ENCODE results near the gene PTPRN2.
"Not testable (repeated sequence)": the region's sequence is repeated elsewhere in the genome, so short reads cannot be mapped to it uniquely, and the experiment has no call there.

The PTPRN2 gene

DNA sequence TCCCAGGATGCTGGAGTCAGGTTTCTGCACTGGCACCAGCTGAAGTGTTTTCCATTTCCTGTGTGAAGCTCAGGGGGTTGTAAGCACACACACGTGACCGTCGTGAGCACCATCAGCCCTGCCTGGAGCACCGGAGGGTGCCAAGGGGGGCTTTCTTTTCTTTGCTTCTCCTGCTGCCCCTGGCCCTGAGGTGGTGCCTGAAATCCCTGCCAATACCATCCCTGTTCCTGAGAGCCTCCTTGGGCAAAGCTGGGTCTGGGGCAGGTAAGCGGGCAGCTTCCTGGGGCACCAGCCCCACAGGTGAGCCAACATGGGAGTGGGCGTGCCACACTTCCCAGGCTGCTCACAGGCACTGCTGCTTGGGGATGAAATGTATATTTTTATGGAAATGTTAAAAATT, 657.2 kb downstream of the PTPRN2 start:
- DNase-seq, result peak in 2 of 3 experiments; percentile 46 to 74

- DNase-seq, result no peak
Observed at GRCh38 chr7:157929671-157930070, 658.0 kb downstream of the PTPRN2 start.

DNA sequence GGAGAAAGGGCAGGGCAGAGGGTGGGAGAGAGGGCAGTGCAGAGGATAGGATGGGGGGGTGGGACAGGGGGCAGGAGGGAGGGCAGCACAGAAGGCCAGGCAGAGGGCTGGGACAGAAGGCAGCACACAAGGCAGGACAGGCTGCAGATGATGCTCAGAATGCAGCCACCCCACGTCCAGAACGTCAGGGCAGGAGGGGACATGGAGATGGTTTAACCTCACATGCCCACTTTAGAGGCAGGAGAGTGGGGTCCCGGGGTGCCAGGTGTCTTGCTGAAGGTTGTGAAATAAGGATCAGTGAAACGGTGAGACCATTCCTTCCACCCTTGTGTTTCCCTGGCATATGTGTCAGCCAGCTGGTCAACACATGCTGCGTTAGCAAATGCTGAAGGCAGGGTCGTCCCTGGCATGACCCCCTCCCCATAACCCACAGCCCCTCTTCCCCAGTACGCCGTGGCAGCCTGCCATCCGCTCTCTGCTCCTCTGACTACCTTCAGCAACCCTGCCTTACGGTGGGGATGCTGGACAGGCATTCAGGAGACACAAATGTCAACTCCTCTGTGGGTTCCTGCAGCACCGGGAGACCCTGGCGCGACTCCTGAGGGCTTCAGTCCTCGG, 658.7 kb downstream of the PTPRN2 start:
- DNase-seq, result no peak

- DNase-seq, result no peak
Observed at GRCh38 chr7:157928171-157928794, 659.3 kb downstream of the PTPRN2 start.

- DNase-seq, result no peak
Observed at GRCh38 chr7:157927313-157927925, 660.2 kb downstream of the PTPRN2 start.

- DNase-seq, result no peak
Observed at GRCh38 chr7:157926521-157927150, 661.0 kb downstream of the PTPRN2 start.

DNA sequence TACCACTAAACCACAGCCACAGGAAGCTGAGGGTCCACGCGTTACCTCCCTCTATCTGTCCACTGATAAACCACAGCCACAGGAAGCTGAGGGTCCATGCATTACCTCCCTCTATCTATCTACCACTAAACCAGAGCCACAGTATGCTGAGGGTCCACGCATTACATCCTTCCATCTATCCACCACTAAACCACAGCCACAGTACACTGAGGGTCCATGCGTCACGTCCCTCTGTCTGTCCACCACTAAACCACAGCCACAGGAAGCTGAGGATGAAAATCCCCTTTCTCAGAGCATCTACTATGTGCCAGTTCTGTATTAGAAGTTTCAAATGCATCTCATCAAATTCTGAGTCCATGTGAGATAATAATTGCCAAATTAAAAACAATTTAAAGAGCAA, 661.5 kb downstream of the PTPRN2 start:
- no peak for DNase-seq

- DNase-seq, result no peak
Observed at GRCh38 chr7:157925383-157925875, 662.2 kb downstream of the PTPRN2 start.

DNA sequence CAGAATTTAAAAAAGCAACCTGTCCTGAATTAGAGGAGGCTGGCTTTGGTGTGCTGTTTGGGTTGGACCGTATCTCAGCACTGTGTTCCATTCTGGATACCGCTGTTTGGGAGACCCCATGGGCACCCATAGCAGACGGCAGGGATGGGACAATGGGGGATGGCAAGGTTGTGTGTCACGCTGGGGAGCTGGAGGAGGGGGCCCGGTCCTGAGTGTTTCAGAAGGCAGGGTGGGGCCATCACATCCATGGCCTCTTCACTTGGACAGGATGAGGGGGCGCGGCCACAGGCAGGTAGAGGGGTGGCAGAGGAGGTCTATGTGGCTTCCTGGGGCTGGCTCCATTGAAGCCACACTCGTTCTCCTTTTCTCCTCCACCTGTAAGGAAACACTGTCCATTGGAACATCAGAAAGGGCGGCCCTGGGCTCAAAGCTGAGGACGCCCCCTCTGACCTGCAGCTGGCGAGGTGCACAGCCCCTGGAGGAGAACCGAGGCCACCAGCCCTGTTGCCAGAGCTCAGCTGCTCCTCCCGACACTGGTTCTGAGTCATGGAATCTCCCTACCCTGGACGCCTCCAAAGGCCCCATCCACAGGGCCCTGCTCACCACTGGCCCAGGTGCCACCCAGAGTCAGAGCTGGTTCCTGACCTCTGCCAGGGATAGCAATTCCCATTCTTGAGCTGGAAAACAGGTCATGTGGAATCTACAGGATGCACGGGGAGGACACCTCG, 663.6 kb downstream of the PTPRN2 start:
- DNase-seq, result no peak

DNA sequence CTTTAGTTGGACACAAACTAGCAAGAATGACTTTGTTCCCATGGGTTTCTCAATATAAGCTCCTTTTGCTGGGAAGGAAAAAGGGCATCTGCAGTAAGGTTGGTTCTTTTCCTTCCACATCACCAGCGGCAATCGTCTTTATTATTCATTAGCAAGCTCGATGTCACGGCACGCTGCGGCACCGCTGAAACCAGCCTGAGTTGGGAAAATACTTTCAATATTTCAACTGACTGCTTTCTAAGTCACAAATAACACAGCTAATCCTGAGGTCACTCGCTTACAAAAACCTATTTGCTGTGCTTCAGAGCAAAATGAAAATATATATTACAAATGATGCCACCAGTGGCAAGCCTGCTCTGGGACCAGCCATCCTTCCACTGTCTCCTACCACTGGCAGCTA, 665.0 kb downstream of the PTPRN2 start:
- DNase-seq, result no peak

GRCh38 chr7:157918326-157919080, 669.1 kb downstream of the PTPRN2 start:
- no peak for DNase-seq

DNA sequence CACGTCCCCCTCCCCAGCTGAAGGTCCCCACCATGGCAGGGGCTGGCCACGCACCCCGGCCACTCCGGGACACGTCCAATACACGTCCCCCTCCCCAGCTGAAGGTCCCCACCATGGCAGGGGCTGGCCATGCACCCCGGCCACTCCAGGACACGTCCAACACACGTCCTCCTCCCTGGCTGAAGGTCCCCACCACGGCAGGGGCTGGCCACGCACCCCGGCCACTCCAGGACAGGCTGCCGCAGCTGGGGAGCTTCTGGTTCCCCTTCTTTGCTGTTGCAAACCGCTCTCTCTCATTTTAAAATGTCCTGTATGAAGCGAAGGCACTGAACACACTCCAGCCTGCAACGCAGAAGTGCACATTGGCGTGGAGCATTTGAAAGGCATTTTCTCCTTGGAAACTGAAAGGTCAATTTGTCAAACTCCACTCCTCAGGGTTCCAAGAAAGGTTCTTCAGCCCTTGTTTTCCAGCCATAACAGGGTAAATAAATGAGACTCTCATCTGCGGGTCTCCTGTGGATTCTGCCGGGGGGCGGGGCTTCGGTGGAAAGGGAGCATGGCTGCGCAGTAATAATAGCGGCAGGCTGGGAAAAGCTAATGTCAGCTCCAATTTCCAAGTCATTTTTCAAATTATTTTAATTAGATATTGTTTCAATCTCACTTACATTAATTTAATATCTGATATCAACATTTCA, 670.5 kb downstream of the PTPRN2 start:
- peak; percentile 12 to 95 (median 48) for DNase-seq

- DNase-seq, result no peak
Observed at GRCh38 chr7:157910446-157910845, 677.2 kb downstream of the PTPRN2 start.

DNA sequence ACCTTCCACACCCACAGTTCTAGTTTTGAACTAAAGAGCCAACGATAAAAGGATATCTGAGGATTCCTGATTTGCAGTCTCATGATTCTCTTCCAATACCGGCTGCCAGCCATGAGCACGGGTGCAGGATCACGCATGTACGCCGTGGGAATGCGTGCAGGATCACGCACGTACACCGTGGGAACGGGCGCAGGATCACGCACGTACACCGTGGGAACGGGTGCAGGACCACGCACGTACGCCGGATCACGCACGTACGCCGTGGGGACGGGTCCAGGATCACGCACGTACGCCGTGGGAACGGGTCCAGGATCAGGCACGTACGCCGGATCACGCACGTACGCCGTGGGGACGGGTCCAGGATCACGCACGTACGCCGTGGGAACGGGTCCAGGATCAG, 677.6 kb downstream of the PTPRN2 start:
- not testable (repeated sequence) for DNase-seq

DNA sequence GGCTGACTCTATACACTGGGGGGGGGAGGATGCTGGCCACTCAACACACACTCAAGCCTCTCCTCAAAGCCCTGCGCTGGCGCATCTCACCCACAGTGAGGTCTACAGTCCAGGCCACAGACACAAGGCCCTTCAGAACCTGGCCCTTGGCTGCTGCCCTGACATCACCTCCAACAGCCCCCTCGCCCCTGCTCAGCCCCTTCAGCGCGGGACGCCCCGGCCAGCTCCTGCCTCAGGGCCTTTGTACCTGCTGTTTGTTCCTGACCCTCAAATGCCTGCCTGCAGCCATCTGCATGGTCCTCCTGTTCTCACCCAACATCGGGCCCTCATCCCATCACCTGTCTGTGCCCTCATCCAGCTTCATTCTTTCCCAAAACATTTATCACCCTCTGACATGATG, 678.3 kb downstream of the PTPRN2 start:
- DNase-seq, result no peak

DNA sequence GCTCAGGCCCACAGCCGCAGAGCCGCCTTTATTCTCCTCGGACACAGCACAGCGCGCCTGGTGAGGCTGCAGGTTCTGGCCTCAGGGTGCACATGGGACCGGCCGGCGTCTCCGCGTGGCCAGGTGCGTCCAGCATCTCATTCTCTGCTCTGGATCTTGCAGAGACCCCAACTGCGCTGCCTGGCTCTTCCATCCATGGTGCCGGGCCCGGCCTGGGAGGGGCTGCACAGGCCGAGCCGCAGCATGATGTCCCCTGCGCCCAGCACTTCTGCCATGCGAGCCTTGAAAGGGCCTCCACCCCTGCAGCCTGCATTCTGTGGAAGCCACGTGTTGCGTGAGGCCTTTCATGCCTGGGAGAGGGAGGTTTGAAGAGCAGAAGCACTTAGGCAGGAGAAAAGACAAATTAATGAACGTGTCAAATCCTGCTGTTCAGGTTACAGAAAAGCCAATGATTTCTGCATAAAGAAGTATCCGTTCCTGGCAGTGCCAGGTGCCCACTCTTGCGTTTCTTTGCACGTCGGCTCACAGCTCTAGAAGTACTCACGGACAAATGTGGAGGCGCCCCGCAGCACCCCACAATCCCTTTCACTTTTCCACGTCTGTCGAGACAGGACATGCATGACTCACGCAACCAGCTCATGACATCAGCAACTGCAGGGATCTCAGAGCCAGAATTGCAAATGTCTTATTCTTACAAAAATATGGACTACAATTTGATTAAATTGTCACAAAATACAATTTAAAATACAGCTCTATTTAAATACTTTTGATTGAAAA, 679.4 kb downstream of the PTPRN2 start:
- no peak for DNase-seq

DNA sequence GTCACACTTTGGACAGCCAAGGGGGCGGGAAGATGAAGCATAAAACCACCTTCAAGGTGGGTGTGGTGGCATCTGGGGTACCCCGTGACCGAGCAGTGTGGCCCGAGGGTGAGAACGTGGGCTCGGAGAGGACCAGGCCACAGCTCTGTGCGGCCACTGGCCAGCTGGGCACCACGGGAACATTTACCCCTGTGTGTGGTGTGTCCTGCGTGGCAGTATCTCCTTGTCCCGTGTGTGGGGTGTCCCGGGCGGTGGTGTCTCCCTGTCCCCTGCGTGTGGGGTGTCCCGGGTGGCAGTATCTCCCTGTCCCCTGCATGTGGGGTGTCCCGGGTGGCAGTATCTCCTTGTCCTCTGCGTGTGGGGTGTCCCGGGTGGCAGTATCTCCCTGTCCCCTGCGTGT, 680.5 kb downstream of the PTPRN2 start:
- DNase-seq, result no peak

DNA sequence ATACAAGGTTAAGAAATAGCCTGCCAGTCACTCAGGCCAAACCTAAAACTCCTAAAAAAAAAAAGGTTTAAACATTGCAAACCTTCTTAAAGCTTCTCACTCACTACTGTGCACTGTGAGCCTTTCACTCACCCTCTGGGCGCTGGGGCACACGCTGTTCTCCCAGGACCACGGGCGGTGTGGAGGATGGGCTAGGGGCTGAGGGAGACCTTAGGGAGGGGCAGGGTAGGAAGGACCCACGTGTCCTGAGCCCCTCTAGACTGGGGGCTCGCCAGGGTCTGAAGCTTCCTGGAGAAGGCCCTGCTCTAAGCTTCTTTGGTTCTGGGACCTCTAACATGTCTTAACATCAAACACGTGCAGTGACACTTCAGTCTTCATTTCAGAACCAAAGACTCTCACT, 681.0 kb downstream of the PTPRN2 start:
- no peak for DNase-seq

DNA sequence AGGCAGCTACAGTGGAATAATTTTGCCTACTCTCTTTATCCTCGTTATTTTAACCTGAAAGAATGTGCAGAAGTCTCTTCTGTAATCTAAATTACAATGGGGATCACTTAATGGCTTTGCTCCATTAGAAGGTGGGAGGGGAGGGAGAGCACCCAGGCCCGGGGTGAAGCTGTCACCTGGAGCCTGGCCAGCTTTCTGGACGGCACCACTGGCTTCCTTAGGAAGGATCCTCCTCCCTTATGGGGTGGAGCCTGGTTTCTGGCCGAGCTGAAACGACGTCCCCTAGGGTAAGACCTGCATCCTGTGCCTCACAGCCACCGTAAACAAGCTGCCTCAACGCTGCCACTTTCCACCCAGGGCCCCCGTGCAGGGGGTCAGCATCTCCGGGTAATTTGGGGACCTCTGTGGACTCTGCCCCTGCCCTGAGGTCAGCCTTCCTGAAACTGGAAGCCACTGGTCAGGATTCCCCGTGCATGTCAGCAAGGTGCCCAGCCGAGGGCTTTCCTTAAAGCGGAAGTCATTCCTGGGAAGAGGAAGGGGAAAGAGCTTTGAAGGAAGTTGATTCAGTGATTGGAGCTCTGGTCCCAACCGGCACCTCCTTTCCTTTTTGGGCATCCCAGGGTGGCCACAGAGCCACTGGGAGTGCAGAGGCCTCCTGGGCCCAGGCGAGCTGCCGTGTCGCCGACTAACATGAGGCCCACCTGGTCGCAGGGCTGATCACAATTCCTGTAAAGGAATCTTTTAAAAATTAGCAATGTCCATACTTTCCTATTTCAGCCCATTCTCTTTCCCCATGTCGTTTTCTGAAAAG, 681.8 kb downstream of the PTPRN2 start:
- peak in 1 of 3 experiments; percentile 57 for DNase-seq
